OCI-LY7 (cell line): ENCODE results near the gene GAB1. TPM values are rescaled to one million over a fixed set of nuclear protein-coding genes. Genes with fewer than 3 reads are reported as not detected.

Experiments
- BruUV-seq: library from RNA; stranded (reverse); fragments of 400-500 nt; replicated peaks from 2 replicates; lab custom pipeline; 2021; lab: Mats Ljungman, UMichigan
- CTCF ChIA-PET: fragments of 300-600 bp; sonication (Branson Sonifier 250); formaldehyde crosslinking; loops from one replicate; lab custom pipeline; 2022; ENCODE audit warnings: antibody characterized with exemption; ENCODE audit not compliant: unreplicated experiment; lab: Charles Lee
- POLR2A ChIA-PET: fragments of 300-600 bp; sonication (Branson Sonifier 250); formaldehyde crosslinking; loops from one replicate; lab custom pipeline; 2022; ENCODE audit warnings: antibody characterized with exemption; lab: Charles Lee
- DNase-seq: peaks from one replicate; pipeline ENCODE4 v3.0.0-alpha.2; 2015; ENCODE audit warnings: low spot score
- H2AFZ ChIP-seq: fragments of 200-600 bp; sonication (generic), shearing (Covaris generic); 2 replicates; pipeline ENCODE4 v1.6.1; 2014; ENCODE audit warnings: mild to moderate bottlenecking, antibody characterized with exemption, low read length, moderate library complexity
- H3K27ac ChIP-seq: fragments of 200-600 bp; sonication (generic); 2 replicates; pipeline ENCODE4 v1.5.1; 2014; ENCODE audit warnings: mixed run types, low read depth, mild to moderate bottlenecking, moderate library complexity, low read length, inconsistent platforms; ENCODE audit not compliant: poor library complexity, severe bottlenecking
- H3K36me3 ChIP-seq: fragments of 200-600 bp; sonication (generic); 2 replicates; pipeline ENCODE4 v1.6.1; 2014; ENCODE audit warnings: mild to moderate bottlenecking, antibody characterized with exemption, low read length, moderate library complexity, mixed read lengths; ENCODE audit not compliant: insufficient read depth
- H3K4me1 ChIP-seq: fragments of 200-600 bp; sonication (generic); 2 replicates; pipeline ENCODE4 v1.5.1; 2014; ENCODE audit warnings: mild to moderate bottlenecking, low read length; ENCODE audit not compliant: insufficient read depth, poor library complexity, severe bottlenecking
- H3K4me2 ChIP-seq: fragments of 200-600 bp; sonication (generic); 2 replicates; pipeline ENCODE4 v1.6.1; 2014; ENCODE audit warnings: mild to moderate bottlenecking, low read length
- H3K4me3 ChIP-seq: fragments of 200-600 bp; sonication (generic); 2 replicates; pipeline ENCODE4 v1.5.1; 2014; ENCODE audit warnings: mild to moderate bottlenecking, low read depth, low read length; ENCODE audit not compliant: poor library complexity, severe bottlenecking
- H3K79me2 ChIP-seq: fragments of 200-600 bp; sonication (generic); 2 replicates; pipeline ENCODE4 v1.6.1; 2016; ENCODE audit warnings: low read depth, mild to moderate bottlenecking, low read length, moderate library complexity, mixed read lengths; ENCODE audit not compliant: insufficient read depth
- H3K9me2 ChIP-seq: fragments of 200-600 bp; sonication (generic); 2 replicates; pipeline ENCODE4 v1.6.1; 2016; ENCODE audit warnings: mild to moderate bottlenecking, low read length, mixed read lengths; ENCODE audit not compliant: insufficient read depth
- H3K9me3 ChIP-seq: fragments of 200-600 bp; sonication (generic); 2 replicates; pipeline ENCODE4 v1.6.1; 2014; ENCODE audit warnings: mild to moderate bottlenecking, mixed run types, low read length, mixed read lengths
- H4K20me1 ChIP-seq: fragments of 200-600 bp; sonication (generic); 2 replicates; pipeline ENCODE4 v1.6.1; 2014; ENCODE audit warnings: mild to moderate bottlenecking, antibody characterized with exemption, low read length, moderate library complexity, mixed read lengths; ENCODE audit not compliant: insufficient read depth
- CTCF ChIP-seq: fragments of 200-600 bp; sonication (generic); conservative IDR thresholded peaks from 2 replicates; pipeline ENCODE4 v1.5.1; 2014; ENCODE audit warnings: mild to moderate bottlenecking, antibody characterized with exemption, low read length, moderate library complexity, mixed read lengths
- EZH2phosphoT487 ChIP-seq: fragments of 200-600 bp; sonication (generic); IDR thresholded peaks from 2 replicates; pipeline ENCODE4 v1.6.1; 2018; ENCODE audit warnings: low read depth, borderline replicate concordance, mild to moderate bottlenecking, mixed run types, antibody characterized with exemption, low read length, moderate library complexity, mixed read lengths
- intact Hi-C: fragments of 100-400 bp; cut with micrococcal nuclease; formaldehyde crosslinking; loops from one replicate; pipeline ENCODE4 v1.10.0; 2022; ENCODE audit not compliant: unreplicated experiment
- total RNA-seq, 2 experiments: library from RNA; depleted of rRNA in 1 of 2; stranded (reverse); fragments of >200 nt in 1 of 2; shearing (Covaris generic) in 1 of 2; gene quantifications; 2 replicates each; pipeline ENCODE4 v1.2.3, GENCODE V29; 2014 to 2022

The GAB1 gene
- total RNA-seq, 2 experiments from 2014 or later: 42.6 to 99.3 TPM

GRCh38 chr4:143375326-143376073 lies 38.8 kb downstream of the GAB1 start:
- peak; percentile 86 for DNase-seq
- peak overlapping the region; percentile 92 for H3K27ac ChIP-seq
- H2AFZ ChIP-seq: peak overlapping the region; percentile 33; the same call in 1 of the 2 replicates
- H3K36me3 ChIP-seq: peaks cover under 1% of the 10 kb centered on the region; the same call in 1 of the 2 replicates
- H4K20me1 ChIP-seq: no peaks in the 10 kb centered on the region
- H3K4me1 ChIP-seq: peaks cover 87% of the 10 kb centered on the region
- peaks cover 89% of the 10 kb centered on the region for H3K79me2 ChIP-seq
- H3K9me3 ChIP-seq: peaks cover 4% of the 10 kb centered on the region; the same call in 1 of the 2 replicates
- ChIA-PET POLR2A (interaction anchor here (0.9 to 14.8 kb wide), 15 partner anchors 9 to 169 kb away, joined by 3 to 364 read pairs (median 21); partner anchors contain the start of gene GAB1), CTCF (interaction anchor here (1.1 to 2.5 kb wide), 8 partner anchors 9 to 109 kb away, joined by 3 to 14 read pairs (median 4); partner anchors contain the start of gene GAB1)
- H3K9me2 ChIP-seq: no peaks in the 10 kb centered on the region
- intact Hi-C loops: loop anchor here (1.0 to 5.0 kb wide), 5 partner anchors 17 to 168 kb away; partner anchors contain the start of gene SMARCA5
- TF ChIP-seq EZH2phosphoT487 (no peak), CTCF (peak; percentile 92)
- H3K4me2 ChIP-seq: peak overlapping the region; percentile 68
- peak overlapping the region; percentile 23 for H3K4me3 ChIP-seq
- BruUV-seq: no TSS peak

- H3K4me2 ChIP-seq: peak overlapping the region; percentile 68
- peaks cover 98% of the 10 kb centered on the region for H3K79me2 ChIP-seq
- H3K9me2 ChIP-seq: no peaks in the 10 kb centered on the region
- H3K4me1 ChIP-seq: peaks cover 97% of the 10 kb centered on the region
- peak; percentile 88 for DNase-seq
- TF ChIP-seq EZH2phosphoT487 (no peak), CTCF (no peak)
- BruUV-seq: no TSS peak
- H4K20me1 ChIP-seq: no peaks in the 10 kb centered on the region
- intact Hi-C loops: loop anchor here (1.0 to 5.0 kb wide), 6 partner anchors 14 to 170 kb away; partner anchors contain the start of gene GAB1
- no peaks in the 10 kb centered on the region for H3K36me3 ChIP-seq
- no peak overlapping the region; the same call in 1 of the 2 replicates for H2AFZ ChIP-seq
- peak overlapping the region; percentile 50 for H3K4me3 ChIP-seq
- peak overlapping the region; percentile 92 for H3K27ac ChIP-seq
- POLR2A ChIA-PET: interaction anchor here (0.6 to 14.8 kb wide), 18 partner anchors 7 to 133 kb away, joined by 3 to 364 read pairs (median 16); partner anchors contain the start of gene GAB1
- CTCF ChIA-PET: interaction anchor here (1.0 to 2.5 kb wide), 3 partner anchors 12 to 32 kb away, joined by 3 to 14 read pairs (median 3); no protein-coding TSS in a partner anchor
- no peaks in the 10 kb centered on the region for H3K9me3 ChIP-seq
Observed at GRCh38 chr4:143377611-143378099, 41.0 kb downstream of the GAB1 start.
